Stimulated activated CD4-positive, alpha-beta T cell treated with anti-CD3 and anti-CD28 coated beads, Interleukin-2, amount 100 ng/mL, for 24 hours (primary cell): ENCODE data around the gene GFI1B.
"Not testable (repeated sequence)": the region's sequence is repeated elsewhere in the genome, so short reads cannot be mapped to it uniquely, and the experiment has no call there.

Experiments
- DNase-seq, 2 donors: peaks; one replicate each; pipeline ENCODE4 v3.0.0-alpha.2; 2020

Gene GFI1B

DNA sequence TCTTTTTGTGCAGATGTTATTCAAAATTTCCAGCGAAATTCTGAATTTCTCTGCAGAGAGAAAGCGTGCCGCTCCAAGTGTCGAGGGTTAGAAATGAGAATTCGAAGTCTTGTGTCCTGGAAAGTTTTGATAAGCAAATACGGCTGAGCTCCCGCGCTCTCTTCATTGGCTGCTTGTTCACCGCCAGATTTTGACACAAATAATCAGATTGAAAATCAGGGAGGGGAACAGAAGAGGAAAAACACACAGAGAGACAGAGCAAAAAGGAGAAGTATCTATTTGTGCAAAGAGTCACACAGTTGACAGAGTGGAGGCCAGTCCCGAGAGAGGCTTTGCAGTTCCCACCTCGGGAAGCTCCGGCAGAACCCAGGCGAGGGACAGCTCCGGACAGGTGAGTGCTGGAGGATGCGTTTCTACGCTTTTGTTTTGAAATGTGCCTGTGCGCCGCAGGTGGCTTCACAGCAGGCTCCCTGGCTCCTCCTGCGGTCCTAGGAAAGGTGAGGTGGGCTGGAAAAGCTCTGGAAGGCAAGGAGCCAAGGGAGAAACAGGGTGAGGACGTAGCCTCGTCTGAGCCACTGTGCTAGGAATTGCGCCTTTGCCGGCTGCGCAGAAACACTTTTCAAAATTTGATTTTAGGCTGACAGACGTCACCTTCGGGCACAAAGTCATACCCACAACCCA is at the start of gene GFI1B:
Gene GFI1B, plus strand, starts transcription at position 244 of the 681 bp plus-strand sequence. CDS start 7,985 bp downstream, outside the sequence.
- DNase-seq, result no peak

DNA sequence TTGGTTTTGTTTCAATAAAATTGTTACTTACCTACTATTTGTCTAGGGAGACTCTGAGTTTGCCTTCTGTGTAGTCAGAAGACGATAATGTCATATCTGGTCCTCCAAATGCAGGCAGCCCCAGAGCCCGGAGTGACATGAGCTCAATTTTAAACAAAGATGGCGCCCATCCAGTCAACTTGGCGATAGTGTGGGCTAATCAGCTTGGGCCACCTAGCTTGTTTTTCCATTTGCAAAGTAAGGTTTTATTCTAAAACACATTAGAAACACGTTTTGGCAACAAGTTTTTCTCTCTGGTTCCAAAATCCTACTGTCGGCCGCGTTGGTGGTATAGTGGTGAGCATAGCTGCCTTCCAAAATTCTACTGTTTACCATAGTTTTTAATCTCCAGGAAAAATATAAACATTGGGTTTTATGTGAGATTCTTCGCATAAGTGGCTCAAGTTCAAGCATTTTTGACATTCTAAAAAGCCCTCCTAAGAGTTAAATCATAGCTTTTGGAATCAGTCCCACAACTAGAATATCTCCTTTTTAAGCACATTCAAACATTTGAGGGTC is 47.2 kb upstream of the GFI1B start:
- DNase-seq, result no peak

DNA sequence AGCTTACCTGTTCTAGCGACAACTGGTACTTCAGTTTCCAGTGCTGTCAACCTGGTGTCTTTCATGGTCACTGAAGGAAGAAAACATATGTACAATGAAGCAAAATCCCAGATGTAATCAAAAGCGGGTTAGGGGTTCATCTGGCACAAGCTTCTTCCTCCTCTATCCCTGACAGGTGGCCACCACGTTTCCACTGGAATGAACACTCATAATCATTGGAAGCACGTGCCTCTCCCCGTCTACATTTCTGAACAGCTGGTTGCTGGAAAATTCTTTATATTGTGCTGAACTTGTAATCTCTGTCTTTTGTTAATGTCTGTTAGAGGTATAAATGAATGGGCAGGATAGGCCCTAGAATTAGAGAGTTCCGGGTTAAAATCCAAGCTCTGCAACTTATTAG is 43.5 kb upstream of the GFI1B start:
- DNase-seq, result no peak

DNA sequence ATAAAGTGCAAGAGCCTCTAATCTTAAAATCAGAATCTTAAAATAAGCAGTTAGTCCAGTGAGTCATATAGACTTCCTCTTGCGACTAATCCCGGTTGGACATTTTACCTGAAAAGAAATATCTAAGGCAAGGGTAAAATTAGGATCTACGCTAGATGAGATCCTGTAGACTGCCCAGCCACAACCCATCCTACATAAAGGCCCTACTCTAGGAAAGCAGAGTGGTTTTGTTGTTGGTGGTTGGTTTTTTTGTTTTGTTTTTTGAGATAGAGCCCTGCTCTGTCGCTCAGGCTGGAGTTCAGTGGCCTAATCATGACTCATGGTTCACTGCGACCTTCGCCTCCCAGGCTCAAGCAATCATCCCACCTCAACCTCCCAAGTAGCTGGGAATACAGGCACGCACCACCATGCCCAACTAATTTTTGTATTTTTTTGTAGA is 41.0 kb upstream of the GFI1B start:
- DNase-seq, result no peak

DNA sequence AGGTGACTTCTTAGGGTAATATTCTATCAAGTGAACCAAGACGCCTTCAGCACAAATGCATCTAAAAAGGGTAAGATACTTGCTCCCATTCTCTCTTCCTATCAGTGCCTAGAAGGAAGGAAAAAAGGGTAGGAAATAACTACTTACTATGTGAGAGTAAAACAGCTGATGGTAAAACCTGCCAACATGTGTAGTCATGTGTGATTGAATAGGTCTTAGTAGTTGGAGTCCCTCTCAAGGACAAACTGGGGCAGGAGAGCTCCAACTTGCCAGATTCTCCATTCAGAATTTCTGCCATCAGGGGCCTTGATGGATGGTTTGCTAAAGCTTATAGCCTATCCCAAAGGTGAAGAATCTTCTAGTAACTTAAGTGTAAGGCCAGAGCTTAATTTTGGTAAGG is 39.3 kb upstream of the GFI1B start:
- no peak for DNase-seq

DNA sequence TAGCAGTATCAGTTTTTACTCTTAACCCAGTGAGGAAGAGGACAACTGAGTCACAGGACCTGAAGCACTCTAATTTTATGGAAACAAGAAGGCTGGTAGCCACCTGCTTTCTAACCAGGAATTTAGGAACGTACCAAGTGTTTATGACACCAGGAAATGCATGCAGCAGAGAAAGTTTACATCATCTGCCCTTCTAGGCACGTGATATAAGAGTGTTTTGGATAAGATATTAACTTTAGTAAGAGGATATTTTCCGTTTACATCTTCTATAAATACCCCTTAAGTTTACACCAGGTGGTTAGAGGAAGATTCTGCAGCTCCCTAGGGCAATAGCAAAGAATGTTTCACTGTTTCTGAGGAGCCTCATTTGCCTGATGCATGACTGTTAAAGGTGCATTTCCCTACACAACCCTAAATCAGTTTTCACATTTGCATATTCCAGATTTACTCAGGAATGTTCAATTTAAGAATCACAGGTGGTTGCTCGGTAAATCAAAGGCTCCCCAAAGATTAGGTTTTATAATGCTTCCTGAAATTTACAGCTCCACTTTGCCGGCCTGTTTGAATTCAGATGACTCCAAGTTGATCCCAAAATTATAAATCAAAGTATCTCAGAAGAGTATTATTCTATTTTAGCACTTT is 35.8 kb upstream of the GFI1B start:
- DNase-seq, result no peak

DNA sequence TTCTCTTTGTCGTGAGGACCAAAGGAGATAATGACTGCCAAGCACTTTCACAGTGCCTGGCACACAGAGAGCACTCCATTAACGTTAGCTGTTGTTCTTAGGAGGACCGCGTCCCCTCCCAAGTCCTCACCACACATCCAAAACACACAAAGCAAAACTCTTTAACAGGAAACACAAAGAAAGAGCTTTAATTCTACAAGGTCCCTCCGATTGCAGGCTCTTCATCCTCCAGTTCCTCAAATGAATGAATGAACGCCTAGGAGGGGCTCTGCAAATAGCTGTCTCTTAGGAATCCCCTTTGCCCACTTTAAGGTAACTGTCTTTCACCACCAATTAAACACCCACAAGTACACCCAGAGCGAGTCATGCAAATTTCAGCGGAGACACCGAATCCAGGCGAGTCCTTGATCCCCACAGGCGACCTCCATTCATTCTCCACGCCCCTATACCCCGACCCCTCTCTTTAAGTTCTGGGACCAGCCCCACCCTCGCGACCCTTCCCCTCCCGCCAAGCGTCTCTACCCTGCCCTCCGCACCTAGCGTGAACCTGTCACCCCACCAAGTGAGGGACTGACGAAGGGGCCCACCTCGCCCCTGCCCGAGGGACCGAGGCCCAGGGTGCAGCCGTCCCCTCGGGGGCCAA is 34.7 kb upstream of the GFI1B start:
- no peak for DNase-seq

DNA sequence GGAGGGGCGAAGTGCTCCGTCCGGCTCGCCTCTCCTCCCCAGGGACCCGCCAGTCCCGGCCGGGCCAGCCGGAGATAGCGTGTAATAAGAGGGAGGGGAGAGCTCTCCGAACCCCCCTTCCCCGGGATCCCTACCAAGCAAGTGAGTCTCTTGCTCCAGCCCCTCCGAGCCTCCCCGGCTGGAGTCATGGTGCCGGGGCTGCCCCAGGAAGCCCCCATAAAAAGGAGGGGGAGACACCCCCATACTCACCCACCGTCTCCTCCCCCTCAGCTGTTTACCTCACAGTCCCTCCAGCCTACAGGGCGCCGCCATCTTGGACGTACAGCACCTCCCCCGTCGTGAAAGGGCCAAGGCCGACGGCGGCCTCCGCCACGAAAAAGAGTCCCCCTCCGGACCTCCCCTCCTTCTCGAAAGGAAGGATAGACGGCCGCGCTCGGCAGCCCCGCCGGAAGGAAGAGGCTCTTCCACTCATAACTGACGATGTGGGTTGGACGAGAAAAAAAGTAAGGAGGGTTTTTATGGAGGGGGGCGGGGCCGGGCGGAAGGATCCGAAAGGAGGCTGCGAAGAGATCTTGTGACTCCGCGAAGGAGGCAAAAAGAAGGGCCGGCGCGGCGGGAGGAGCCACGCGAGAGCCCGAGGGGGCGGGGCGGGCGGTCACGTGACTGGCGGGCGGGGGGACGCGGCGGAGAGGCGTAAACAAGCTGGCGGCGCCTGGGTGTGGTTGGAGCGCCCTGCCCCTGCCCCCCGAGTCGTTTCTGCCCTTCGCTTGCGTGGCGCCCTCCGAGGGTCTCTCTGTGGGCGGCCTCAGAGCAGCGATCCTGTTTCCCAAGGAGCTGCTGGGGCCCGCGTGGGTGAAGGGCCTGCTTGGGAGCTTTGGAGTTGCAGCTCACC is 34.0 kb upstream of the GFI1B start, which contains the start of gene TSC1:
Gene TSC1, minus strand, starts transcription at position 323 of the 892 bp plus-strand sequence. CDS start 15,744 bp downstream, outside the sequence.
- DNase-seq, result peak; percentile 98

DNA sequence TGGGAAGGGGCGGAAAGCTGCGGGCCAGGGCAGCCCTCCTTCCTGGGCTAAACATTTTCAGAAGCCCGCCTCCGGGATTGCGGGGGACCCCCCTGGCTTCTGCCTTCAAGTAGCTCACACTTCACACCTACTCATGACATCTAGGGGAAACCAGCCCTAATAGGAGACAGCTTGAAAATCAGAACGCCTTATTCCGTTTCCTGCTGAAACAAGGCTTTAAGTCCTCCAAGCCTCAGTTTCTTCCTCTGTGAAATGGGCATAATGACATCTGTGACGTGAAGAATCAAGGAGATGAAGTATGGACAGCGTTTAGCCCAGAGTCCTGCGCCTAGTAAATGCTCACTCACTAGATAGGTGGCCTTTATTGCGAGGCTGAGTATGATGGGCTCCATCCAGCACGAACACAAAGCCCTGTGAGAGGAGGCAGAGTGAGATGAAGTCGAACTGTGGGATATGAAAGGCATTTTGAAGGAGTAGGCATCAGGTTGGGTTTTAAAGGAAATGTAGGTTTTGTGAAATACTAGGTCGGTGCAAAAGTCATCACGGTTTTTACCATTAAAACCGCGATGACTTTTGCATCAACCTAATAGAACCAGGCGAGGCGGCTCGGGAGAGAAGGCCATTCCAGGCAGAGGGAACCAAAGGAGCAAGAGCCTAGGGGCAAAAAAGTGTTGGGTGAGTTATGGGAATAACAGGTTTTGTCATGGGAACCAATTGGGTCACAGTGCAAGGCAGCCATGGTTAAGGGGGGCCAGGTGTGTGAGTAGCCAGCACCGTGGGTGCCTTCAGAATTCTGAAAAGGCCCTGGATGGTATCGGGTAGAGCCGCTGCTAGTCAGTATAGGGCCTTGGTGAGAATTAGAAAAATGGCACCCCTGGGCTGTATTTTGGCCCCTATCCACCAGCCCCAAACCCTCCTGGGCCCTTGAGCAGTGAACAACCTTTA is 33.0 kb upstream of the GFI1B start:
- DNase-seq, result no peak

DNA sequence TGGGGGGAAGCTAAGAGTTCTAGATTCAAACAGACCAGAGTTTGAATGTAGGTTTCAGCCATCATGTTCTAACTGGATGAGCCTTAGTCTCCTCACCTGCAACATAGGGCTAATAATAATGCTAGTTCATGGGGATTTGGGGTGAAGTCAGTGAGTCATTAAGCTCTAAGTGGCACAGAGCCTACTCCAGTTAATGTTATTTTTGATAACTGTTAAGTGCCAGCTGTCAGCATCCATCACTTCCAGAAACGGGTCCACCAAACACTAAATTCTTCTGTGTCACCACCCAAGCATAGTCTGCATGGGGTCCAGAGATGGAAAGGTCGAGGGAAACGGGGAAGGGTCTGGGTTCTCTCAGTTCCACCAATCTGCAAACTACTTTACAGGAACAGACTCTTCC is 32.3 kb upstream of the GFI1B start:
- no peak for DNase-seq

DNA sequence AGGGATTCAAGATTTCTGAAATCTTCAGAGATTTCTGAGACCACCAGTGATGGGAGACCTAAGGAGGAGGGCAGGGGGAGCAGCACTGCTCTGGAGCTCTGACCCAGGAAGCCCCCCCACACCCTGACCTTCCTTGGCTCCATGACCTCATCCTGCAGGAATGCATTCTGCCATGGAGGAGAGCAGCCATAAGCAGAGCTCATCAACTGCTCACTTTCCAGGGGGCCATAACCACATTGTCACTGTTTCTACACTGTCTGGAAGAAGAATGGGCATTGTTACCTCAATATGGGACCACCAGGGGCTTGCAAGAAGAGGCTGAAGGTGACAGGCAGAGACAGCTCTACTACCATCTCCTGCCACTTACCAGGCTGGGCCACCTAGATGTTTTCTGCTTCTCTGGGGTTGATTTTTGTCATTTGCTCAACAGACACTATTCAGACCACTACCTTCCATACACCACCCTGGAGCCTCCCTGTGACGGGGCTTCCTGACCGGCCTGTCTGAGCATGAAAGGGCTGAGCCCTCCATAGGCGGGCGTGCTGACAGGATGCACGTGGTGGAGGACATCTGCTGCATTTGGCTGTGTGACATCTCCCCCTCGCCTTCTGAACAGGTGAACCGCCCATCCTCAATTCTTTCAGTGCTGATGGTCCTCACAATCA is 31.7 kb upstream of the GFI1B start:
- DNase-seq, result no peak

DNA sequence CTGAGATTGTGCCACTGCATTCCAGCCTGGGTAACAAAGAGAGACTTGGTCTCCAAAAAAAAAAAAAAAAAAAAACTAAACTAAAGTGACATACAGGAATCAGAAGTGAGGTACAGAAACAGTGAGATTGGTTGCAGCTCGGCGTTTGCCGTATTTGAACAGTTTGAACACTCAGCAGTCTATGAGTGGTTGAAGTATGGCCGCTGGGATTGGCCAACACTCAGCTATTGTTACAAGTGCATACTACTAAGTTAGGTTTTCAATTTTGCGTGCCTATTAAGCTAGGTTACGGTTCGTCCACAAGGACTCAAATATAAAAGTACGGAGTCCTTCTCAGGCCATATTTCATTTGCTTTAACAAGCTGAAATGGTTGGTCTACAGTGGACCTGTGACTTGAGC is 30.7 kb upstream of the GFI1B start:
- no peak for DNase-seq

DNA sequence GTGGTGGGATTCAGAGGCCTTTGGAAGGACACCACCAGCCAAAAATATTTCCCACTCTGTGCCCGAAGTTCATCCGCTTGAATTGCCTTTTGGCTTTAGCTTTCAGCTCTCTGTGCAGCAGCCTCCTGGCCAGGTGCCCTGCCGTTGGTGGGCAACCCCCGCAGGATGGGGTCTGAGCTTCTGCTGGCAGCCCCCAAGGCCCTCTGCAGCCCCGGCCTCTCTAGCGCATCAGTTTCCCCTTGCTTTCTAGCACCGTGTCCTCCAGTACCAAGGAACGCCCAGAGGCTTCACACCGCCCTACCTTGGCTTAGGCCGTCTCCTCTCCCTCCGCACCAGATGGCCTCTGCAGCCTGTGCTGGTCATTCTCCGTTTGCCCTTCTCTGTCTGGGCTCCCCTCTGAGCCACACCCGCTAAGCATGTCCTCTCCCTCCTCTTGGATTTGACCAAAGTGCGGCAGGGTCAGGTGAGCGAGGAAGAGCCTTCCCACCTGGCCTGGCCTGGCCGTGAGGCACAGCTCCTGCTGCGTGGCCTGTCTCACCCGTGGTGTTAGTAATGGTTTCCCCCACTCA is 29.9 kb upstream of the GFI1B start:
- DNase-seq, result no peak

DNA sequence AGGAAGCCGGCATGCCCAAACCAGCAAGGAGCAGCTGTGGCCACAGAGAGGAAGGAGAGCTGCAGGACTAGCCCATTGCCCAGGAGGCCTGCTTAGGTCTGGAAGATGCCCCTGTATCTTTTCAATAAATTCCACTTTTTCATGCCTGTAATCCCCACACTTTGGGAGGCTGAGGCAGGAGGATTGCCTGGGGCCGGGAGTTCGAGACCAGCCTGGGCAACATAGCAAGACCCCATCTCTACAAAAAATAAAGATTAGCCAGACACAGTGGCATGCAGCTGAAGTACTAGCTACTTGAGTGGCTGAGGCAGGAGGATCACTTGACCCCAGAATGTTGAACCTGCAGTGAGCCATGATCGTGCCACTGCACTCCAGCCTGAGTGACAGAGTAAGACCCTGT is 28.8 kb upstream of the GFI1B start:
- DNase-seq, result no peak

DNA sequence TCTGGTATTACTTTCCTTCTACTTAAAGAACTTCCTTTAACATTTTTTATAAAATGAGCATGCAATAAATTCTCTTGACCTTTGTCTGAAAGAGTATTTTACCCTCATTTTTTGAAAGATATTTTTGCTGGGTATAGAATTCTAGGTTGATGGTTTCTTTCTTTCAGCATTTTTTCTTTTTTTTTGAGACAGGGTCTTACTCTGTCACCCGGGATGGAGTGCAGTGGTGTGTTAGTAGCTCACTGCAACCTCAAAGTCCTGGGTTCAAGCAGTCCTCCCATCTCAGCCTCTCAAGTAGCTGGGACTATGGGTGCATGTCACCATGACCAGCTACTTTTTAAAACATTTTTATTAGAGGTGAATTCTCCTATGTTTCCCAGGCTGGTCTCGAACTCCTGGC is 23.4 kb upstream of the GFI1B start:
- no peak for DNase-seq

DNA sequence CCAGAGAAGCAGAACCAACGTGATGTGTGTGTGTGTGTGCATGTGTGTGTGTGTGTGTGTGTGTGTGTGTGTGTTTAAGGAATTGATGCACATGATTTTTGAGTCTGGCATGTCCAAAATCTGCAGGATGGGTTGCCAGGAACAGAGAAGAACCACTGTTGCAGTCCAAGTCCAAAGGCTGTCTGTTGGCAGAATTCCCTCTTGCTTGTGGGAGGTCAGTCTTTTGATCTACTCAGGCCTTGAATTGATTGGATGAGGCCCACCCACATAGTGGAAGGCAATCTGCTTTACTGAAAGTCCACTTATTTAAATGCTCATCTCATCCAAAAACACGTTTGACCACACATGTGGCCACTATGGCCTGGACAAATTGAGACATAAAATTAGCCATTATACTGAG is 22.7 kb upstream of the GFI1B start:
- DNase-seq, result no peak

DNA sequence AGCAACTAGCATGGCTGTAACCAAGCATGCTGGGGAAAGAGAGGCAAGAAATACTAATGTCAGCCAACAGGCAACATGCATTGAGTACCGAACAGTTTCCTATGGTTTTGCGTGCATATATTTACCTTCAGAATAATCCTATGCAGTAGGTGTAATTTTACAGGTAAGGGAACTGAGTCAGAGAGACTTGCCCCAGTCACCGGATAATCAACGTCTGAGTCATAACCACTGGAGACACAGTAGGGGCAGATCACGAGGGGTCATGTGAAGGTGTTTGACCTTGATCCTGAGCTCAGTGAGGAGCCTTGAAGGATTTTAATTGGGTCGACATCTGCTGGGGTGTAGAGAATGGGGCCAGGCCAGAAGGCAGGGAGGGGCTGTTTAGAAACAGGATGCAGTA is 20.7 kb upstream of the GFI1B start:
- no peak for DNase-seq

DNA sequence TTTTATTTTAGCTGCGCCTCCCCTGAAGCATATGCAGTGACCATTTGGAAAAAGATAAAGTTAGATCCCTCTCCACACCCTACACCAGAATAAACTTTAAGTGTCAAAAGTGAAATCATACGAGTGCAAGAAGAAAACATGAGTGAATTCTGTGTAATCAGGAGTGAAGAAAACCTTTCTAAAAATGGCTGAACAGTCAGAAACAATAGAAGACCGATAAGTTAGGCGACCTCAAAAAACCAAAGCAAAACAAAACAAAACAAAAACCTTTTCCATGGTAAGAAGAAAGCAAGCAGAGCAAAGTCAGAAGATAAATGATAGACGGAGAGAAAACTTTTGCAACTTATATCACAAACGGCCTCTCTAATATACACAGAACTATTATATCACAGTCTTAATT is 17.5 kb upstream of the GFI1B start:
- no peak for DNase-seq

DNA sequence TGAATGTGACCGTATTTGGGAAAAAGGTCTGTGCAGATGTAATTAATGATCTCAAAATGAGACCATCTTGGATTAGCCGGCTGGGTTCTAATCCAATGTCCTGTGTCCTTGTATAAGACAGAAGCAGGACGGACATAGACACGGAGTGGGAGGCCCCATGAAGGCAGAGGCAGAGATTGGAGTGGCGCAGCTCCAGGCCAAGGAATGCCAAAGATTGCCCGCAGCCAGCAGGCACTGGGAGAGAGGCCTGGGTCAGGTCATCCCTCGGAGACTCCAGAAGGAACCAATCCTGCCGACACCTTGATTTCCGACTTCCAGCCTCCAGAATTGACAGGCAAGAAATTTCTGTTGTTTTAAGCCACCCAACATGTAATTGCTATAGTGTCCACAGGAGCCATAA is 13.0 kb upstream of the GFI1B start:
- DNase-seq, result no peak

DNA sequence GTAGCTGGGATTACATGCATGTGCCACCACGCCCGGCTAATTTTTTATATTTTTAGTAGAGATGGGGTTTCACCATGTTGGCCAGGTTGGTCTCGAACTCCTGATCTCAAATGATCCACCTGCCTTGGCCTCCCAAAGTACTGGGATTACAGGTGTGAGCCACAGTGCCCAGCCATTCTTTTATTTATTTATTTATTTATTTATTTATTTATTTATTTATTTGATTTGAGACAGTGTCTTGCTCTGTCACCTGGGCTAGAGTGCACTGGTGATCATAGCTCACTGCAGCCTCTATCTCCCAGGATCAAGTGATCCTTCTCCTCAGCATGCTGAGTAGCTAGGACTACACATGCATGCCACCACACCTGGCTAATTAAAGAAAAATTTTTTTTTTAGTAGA is 10.6 kb upstream of the GFI1B start:
- not testable (repeated sequence) for DNase-seq

DNA sequence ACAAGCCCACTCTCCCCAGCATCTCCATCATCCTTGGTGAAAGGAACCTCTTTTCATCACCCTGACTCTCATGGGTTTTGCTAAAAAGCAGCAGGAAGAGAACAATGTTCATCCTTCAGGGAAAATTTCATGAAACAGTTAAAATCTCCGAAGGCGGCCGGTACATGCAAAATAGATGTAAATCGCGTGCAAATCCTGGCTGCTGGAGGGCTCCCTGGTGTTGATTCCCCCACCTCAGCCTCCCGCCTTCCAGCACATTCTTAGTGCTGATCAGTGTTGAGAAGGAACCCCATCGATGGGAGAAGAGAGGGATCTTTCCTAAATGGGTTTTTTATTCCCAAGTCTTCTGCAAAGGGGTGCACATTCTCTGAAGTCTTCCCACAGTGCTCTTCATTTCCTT is 8.7 kb upstream of the GFI1B start:
- no peak for DNase-seq
